Lower lobe of right lung (tissue), 2 donors: Measurements from ENCODE around the gene ZFYVE28. TPM values are rescaled to one million over a fixed set of nuclear protein-coding genes. Genes with fewer than 3 reads are reported as not detected.

Source experiments
- ATAC-seq, 2 donors: fragments of 200-7000 bp; cut with Tn5 transposase; one replicate each; pipeline ENCODE4 v1.9.1; 2020 to 2022; ENCODE audit warnings: mild to moderate bottlenecking in 2 of 2, moderate library complexity in 2 of 2
- DNase-seq: peaks from one replicate; pipeline ENCODE4 v3.0.0-alpha.2; 2020
- H3K27ac ChIP-seq: fragments of 200-600 bp; one replicate; pipeline ENCODE4 v1.8.0; 2022
- H3K27me3 ChIP-seq: fragments of 200-600 bp; one replicate; pipeline ENCODE4 v1.8.0; 2022; ENCODE audit warnings: low read depth
- H3K36me3 ChIP-seq: fragments of 200-600 bp; one replicate; pipeline ENCODE4 v1.8.0; 2022; ENCODE audit warnings: mild to moderate bottlenecking
- H3K4me1 ChIP-seq: fragments of 200-600 bp; one replicate; pipeline ENCODE4 v1.8.0; 2022
- H3K4me3 ChIP-seq: fragments of 200-600 bp; one replicate; pipeline ENCODE4 v1.8.0; 2022; ENCODE audit warnings: mild to moderate bottlenecking
- H3K9me3 ChIP-seq: fragments of 200-600 bp; one replicate; pipeline ENCODE4 v1.8.0; 2022
- intact Hi-C: fragments of 100-400 bp; cut with DNase I; formaldehyde crosslinking; loops from one replicate; pipeline ENCODE4 v1.11.0; 2022
- total RNA-seq: library from RNA; stranded (reverse); fragmentation: NEBNext Ultra II Directional; extraction: Animal tissue kit (Norgen Biotek cat#: 25700); gene quantifications from one replicate; pipeline ENCODE4 v1.2.1, GENCODE V29; 2021
- TF ChIP-seq, protein P1 (sequence below): fragments of 200-600 bp; IDR thresholded peaks from one replicate; pipeline ENCODE4 v1.8.0; 2022; ENCODE audit warnings: antibody characterized with exemption, mild to moderate bottlenecking
- donor health status: DM: no; HTN: yes; CAD: no; lungs with severe emphysema.

ZFYVE28 gene
- total RNA-seq, 1 donor from 2014 or later, result 12.9 TPM

DNA sequence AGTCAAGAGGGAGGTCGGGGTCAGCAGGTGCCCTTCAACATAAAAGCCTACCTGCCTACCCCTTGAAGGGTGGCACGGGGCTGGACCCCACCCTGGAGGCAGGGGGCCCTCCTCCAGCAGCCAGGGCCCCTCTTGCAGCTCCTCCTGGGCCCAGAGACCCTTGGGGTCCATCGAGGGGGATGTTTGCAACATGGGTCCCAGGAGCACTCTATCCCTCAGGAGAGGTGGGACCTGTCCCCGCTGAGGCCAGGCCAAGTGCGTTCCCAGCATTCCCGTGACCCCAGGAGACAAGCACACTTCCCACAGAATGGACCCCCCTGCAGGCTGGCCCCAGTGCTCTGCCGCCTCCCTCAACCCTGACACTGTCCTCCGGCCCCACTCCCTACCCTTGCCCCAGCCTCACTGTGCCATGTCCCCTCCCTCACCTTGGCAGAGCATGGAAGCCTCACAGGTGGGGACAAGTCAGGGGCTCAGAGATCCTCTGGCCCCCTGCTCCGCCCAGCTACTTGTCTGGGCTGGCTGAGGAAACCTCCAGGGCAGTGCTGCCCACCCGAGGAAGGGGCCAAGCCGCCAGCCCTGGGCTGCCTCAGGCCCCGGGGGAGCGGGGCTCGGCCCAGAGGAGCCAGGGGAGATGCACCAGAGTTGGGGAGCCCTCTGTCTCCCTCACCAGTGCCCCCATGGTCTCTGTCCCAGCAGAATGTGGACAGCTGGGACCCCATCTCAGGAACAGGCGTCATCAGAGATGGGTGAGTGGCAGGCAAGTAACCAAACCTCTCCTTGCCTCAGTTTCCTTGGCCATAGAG, 158.7 kb downstream of the ZFYVE28 start:
- intact Hi-C loops, result no loop called here

GRCh38 chr4:2259036-2259540, 159.4 kb downstream of the ZFYVE28 start:
- Histone ChIP-seq H3K27ac (peak overlapping the region; percentile 87), H3K9me3 (no peaks in the 10 kb centered on the region), H3K27me3 (no peaks in the 10 kb centered on the region), H3K4me1 (peaks cover 71% of the 10 kb centered on the region), H3K36me3 (peaks cover 35% of the 10 kb centered on the region), H3K4me3 (peak overlapping the region; percentile 98)
- intact Hi-C loops, result no loop called here
- TF ChIP-seq, protein P1, sequence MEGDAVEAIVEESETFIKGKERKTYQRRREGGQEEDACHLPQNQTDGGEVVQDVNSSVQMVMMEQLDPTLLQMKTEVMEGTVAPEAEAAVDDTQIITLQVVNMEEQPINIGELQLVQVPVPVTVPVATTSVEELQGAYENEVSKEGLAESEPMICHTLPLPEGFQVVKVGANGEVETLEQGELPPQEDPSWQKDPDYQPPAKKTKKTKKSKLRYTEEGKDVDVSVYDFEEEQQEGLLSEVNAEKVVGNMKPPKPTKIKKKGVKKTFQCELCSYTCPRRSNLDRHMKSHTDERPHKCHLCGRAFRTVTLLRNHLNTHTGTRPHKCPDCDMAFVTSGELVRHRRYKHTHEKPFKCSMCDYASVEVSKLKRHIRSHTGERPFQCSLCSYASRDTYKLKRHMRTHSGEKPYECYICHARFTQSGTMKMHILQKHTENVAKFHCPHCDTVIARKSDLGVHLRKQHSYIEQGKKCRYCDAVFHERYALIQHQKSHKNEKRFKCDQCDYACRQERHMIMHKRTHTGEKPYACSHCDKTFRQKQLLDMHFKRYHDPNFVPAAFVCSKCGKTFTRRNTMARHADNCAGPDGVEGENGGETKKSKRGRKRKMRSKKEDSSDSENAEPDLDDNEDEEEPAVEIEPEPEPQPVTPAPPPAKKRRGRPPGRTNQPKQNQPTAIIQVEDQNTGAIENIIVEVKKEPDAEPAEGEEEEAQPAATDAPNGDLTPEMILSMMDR, result no peak
- DNase-seq (peak; percentile 44), ATAC-seq (no peak)

More for the DNA sequence above, 158.7 kb downstream of the ZFYVE28 start:
- ATAC-seq (no peak), DNase-seq (peak; percentile 34)
- no peaks in the 10 kb centered on the region for H3K27me3 ChIP-seq
- H3K9me3 ChIP-seq, result no peaks in the 10 kb centered on the region
- TF ChIP-seq, protein P1, result no peak
- H3K4me1 ChIP-seq, result peaks cover 71% of the 10 kb centered on the region
- H3K27ac ChIP-seq, result peak overlapping the region; percentile 87
- H3K36me3 ChIP-seq, result peaks cover 29% of the 10 kb centered on the region
- H3K4me3 ChIP-seq, result peak overlapping the region; percentile 98

GRCh38 chr4:2258091-2259035, 160.1 kb downstream of the ZFYVE28 start:
- TF ChIP-seq, protein P1, result no peak
- Histone ChIP-seq H3K9me3 (no peaks in the 10 kb centered on the region), H3K36me3 (peaks cover 42% of the 10 kb centered on the region), H3K27me3 (no peaks in the 10 kb centered on the region), H3K4me1 (peaks cover 67% of the 10 kb centered on the region), H3K27ac (peak overlapping the region; percentile 87), H3K4me3 (peak overlapping the region; percentile 98)
- DNase-seq, result peak; percentile 43
- intact Hi-C loops, result no loop called here
- no peak for ATAC-seq

DNA sequence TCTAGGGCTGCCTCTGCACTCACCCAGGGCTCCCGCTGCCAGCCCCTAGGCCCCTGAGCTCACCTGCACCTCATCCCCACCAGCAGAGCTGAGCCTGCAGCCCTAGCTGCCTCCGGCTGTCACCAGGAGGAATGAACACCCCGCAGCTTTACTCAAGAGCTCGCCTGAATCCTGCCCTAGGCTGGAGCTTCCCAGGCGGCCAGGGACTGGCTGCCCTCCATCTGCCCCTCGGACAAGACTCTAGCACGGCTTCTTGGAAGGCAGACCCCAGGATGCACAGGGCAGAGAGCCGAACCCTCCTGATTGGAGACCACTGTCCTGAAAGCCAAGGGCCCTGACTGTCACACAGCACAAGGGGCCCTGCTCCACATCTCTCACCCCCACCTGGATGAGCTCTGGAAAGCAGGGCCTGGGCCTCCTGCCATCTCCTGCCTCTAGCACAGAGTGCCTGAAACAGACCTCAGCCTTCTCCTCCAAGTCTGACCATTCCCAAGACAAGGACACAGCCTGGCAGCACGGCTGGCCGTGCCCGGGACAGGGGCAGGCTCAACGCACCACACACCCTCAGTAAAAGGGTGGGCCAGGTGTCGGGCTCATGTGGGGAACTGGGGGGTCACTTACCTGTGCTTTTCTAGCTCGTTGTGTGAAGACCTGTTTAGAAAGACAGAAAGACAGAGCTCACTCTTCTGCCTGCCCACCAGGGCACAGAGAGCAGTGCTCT, 160.9 kb downstream of the ZFYVE28 start:
- peaks cover 50% of the 10 kb centered on the region for H3K36me3 ChIP-seq
- DNase-seq (peak; percentile 39), ATAC-seq (no peak)
- peaks cover 60% of the 10 kb centered on the region for H3K4me1 ChIP-seq
- H3K4me3 ChIP-seq, result peak overlapping the region; percentile 17
- intact Hi-C loops, result no loop called here
- no peaks in the 10 kb centered on the region for H3K27me3 ChIP-seq
- TF ChIP-seq, protein P1, result no peak
- H3K27ac ChIP-seq, result peak overlapping the region; percentile 87
- H3K9me3 ChIP-seq, result no peaks in the 10 kb centered on the region

DNA sequence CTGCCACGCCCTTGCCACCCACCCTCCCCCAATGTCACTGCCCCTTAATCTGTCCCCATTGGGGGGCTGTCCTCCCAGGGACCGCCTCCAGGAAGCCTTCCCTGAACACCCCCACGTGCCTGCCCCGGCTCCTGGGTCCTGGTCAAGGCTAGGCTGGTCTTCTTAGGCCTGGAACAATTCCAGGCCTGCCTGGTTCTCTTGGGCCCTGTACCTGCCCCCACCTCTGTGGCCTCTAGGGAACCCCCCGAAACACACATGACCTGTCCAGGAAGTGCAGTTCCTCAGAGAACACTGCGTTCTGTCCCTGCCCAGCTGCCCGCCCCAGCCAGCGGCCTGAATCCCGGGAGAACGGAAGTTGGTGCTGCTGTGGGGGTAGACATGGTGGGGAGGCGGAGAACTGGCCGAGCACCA, 161.7 kb downstream of the ZFYVE28 start:
- H3K36me3 ChIP-seq, result peaks cover 58% of the 10 kb centered on the region

More for the DNA sequence above, 161.7 kb downstream of the ZFYVE28 start:
- Histone ChIP-seq H3K27ac (peak overlapping the region; percentile 87), H3K4me1 (peaks cover 60% of the 10 kb centered on the region), H3K27me3 (no peaks in the 10 kb centered on the region), H3K9me3 (no peaks in the 10 kb centered on the region), H3K4me3 (peak overlapping the region; percentile 20)
- TF ChIP-seq, protein P1, result no peak
- intact Hi-C loops, result no loop called here
- peak; percentile 65 for DNase-seq
- peak; percentile 28 to 43 for ATAC-seq
